Measurements from ENCODE around the gene TDRD1. TPM values are rescaled to one million over a fixed set of nuclear protein-coding genes. Genes with fewer than 3 reads are reported as not detected.

TDRD1 gene
- not detected in 5 replicates for total RNA-seq (2022; extraction: Qiagen RNA extraction)

GRCh38 chr10:114179148-114179547, at the start of gene TDRD1:
TSS of gene TDRD1 (plus strand) at chr10:114179353. CDS start at chr10:114187832, 8,479 bp downstream.

GRCh38 chr10:114173921-114174694, 5.0 kb upstream of the TDRD1 start, which contains the start of gene CCDC186:
TSS of gene CCDC186 (minus strand) at chr10:114174203. CDS start at chr10:114163268, 10,935 bp downstream.

GRCh38 chr10:114239117-114239993, 60.2 kb downstream of the TDRD1 start, which contains the start of gene VWA2:
TSS of gene VWA2 (plus strand) at chr10:114239254. CDS start at chr10:114248714, 9,460 bp downstream.

Other genes starting within 250 kb of the TDRD1 start
- 0.75 to 1.4 TPM (median 1.2 TPM) in 5 replicates for gene ADRB1, start 135.5 kb upstream of the TDRD1 start, total RNA-seq (2022; extraction: Qiagen RNA extraction)
- gene CCDC186, start 5.2 kb upstream of the TDRD1 start, total RNA-seq (2022; extraction: Qiagen RNA extraction), result 3.8 to 6.3 TPM (median 5.2 TPM) in 5 replicates
- not detected in 5 replicates for gene VWA2, start 59.9 kb downstream of the TDRD1 start, total RNA-seq (2022; extraction: Qiagen RNA extraction)
- 19.2 to 25.5 TPM (median 21.7 TPM) in 5 replicates for gene AFAP1L2, start 225.1 kb downstream of the TDRD1 start, total RNA-seq (2022; extraction: Qiagen RNA extraction)

Measured in A549 treated with Mapracorat at 1 μM for 4 hours (cell line).